Prostate gland (tissue), 2 donors: ENCODE data around the gene NLN.

Experiments
- CTCF ChIP-seq, 4 experiments: fragments of 200-600 bp in 2 of 4; fragments of 450-650 bp in 2 of 4; sonication (generic) in 2 of 4; IDR thresholded peaks; 1 replicate in 3 of 4; 2 replicates in 1 of 4; pipeline ENCODE4 v1.5.1; 2016 to 2019; ENCODE audit warnings: antibody characterized with exemption in 4 of 4, mild to moderate bottlenecking in 2 of 4, moderate library complexity in 2 of 4
- POLR2AphosphoS5 ChIP-seq: sonication (generic); formaldehyde crosslinking; IDR thresholded peaks from one replicate; pipeline ENCODE4 v1.6.1; 2017; ENCODE audit warnings: antibody characterized with exemption

- TF ChIP-seq POLR2AphosphoS5, result no peak
- no peak for TF ChIP-seq CTCF (IDR thresholded peaks at IDR 0.05)
These were observed 14.0 kb downstream of the NLN start for GRCh38 chr5:65736011-65736410.
